GM19025 (cell line): Measurements from ENCODE around the gene MOB3C.

Source experiments
- ATAC-seq: cut with Tn5 transposase; IDR thresholded peaks from one replicate; pipeline ENCODE4 v1.9.1; 2021; ENCODE audit warnings: mild to moderate bottlenecking, low read depth, moderate library complexity; ENCODE audit not compliant: unreplicated experiment

Gene MOB3C

GRCh38 chr1:46580140-46580903 is 36.3 kb downstream of the MOB3C start:
- ATAC-seq = no peak

- ATAC-seq = no peak
Observed at GRCh38 chr1:46577671-46578070, 38.9 kb downstream of the MOB3C start.

GRCh38 chr1:46576596-46576995 is 40.0 kb downstream of the MOB3C start:
- ATAC-seq = no peak

GRCh38 chr1:46575778-46576177 is 40.8 kb downstream of the MOB3C start:
- no peak for ATAC-seq

- ATAC-seq = no peak
Observed at GRCh38 chr1:46575300-46575699, 41.3 kb downstream of the MOB3C start.

GRCh38 chr1:46571691-46572225 is 44.9 kb downstream of the MOB3C start:
- no peak for ATAC-seq

GRCh38 chr1:46569884-46570725 is 46.5 kb downstream of the MOB3C start:
- ATAC-seq = no peak

GRCh38 chr1:46569116-46569515 is 47.5 kb downstream of the MOB3C start:
- ATAC-seq = no peak

- no peak for ATAC-seq
Observed at GRCh38 chr1:46568461-46568891, 48.1 kb downstream of the MOB3C start.

- ATAC-seq = no peak
Observed at GRCh38 chr1:46563341-46563740, 53.3 kb downstream of the MOB3C start.

GRCh38 chr1:46562498-46562897 is 54.1 kb downstream of the MOB3C start:
- no peak for ATAC-seq

GRCh38 chr1:46558966-46559365 is 57.6 kb downstream of the MOB3C start:
- ATAC-seq = no peak

- no peak for ATAC-seq
Observed at GRCh38 chr1:46558141-46558963, 58.3 kb downstream of the MOB3C start.
